GM12875 (cell line): ENCODE results near the gene SEMA3A.

Experiments
- H3K4me3 ChIP-seq: one replicate; pipeline ENCODE4 v1.5.1; 2011; ENCODE audit warnings: low read depth, low read length, control low read depth
- TF ChIP-seq, protein P1 (sequence below): IDR thresholded peaks from 2 replicates; pipeline ENCODE4 v1.5.1; 2011; ENCODE audit warnings: low read depth, mild to moderate bottlenecking, control low read depth, inconsistent platforms, low read length, moderate library complexity, borderline replicate concordance; ENCODE audit not compliant: insufficient read depth

SEMA3A gene

GRCh38 chr7:84199216-84199615 is 4.6 kb upstream of the SEMA3A start:
- TF ChIP-seq, protein P1, sequence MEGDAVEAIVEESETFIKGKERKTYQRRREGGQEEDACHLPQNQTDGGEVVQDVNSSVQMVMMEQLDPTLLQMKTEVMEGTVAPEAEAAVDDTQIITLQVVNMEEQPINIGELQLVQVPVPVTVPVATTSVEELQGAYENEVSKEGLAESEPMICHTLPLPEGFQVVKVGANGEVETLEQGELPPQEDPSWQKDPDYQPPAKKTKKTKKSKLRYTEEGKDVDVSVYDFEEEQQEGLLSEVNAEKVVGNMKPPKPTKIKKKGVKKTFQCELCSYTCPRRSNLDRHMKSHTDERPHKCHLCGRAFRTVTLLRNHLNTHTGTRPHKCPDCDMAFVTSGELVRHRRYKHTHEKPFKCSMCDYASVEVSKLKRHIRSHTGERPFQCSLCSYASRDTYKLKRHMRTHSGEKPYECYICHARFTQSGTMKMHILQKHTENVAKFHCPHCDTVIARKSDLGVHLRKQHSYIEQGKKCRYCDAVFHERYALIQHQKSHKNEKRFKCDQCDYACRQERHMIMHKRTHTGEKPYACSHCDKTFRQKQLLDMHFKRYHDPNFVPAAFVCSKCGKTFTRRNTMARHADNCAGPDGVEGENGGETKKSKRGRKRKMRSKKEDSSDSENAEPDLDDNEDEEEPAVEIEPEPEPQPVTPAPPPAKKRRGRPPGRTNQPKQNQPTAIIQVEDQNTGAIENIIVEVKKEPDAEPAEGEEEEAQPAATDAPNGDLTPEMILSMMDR = no peak

GRCh38 chr7:84196084-84196503 is 1.5 kb upstream of the SEMA3A start:
- H3K4me3 ChIP-seq = no peak overlapping the region
- TF ChIP-seq, protein P1 = no peak

More at GRCh38 chr7:84199216-84199615, 4.6 kb upstream of the SEMA3A start:
- H3K4me3 ChIP-seq = no peak overlapping the region

DNA sequence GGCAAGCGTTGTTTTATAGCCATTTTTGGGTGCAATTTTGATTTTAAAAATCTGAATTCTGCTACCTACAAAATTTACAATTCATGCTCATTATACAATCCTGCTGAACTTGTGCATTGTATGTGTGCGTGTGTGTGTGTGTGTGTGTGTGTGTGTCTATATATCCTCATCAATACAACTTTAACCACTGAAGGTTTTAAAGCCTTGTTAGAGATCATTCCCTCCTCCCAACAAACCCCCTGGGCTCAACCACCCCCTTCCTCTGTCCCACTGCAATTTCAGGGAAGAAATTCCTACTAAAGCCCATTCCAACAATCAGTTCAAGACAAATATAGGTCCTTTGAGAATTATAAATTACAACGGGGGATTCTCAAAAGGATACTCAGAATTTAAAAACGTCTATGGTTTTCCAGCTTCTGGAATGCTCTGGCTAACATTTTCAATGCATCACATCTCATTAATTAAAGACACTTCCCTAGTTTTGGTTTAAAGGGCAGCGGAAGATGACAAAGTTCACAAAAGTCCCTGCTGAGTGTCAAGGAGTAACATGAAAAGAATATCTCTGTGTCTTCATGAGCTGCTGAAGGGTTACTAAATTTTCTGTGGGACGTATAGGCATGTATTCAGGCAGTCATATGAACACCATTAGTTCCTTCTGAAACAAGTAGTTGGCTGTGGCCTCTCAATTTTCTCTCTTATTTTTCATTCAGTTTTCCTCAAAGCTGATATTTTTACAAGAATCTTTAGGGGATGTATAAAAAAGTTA is 889 bp upstream of the SEMA3A start:
- no peak overlapping the region for H3K4me3 ChIP-seq
- TF ChIP-seq, protein P1 = no peak

DNA sequence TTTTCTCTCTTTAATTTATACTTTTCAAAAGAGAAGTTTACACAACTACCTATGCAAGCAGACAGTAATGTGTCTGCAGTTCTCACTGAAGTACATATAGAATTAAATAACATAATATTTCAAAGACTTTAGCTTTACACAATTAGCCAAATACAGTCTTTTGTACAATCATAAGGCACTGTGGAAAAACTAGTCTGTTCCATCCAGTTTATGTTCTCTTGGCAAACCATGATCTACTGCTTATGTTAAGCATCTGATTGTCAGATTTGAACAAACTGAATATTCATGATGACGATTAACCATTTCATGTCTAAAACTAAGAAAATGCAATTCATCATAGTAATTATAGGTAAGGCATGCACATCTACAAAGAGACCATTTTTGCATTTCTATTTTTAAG is 842 bp downstream of the SEMA3A start:
- TF ChIP-seq, protein P1 = no peak
- no peak overlapping the region for H3K4me3 ChIP-seq

- TF ChIP-seq, protein P1 = no peak
- H3K4me3 ChIP-seq = no peak overlapping the region
These were observed 2.7 kb downstream of the SEMA3A start for GRCh38 chr7:84191842-84192241.

- H3K4me3 ChIP-seq = no peak overlapping the region
- TF ChIP-seq, protein P1 = no peak
These were observed 3.3 kb downstream of the SEMA3A start for GRCh38 chr7:84191261-84191660.
